Neural cell (in vitro differentiated cells): ENCODE results near the gene HJURP. TPM values are rescaled to one million over a fixed set of nuclear protein-coding genes. Genes with fewer than 3 reads are reported as not detected.

Source experiments
- H2AFZ ChIP-seq: fragments of 200-600, 300-800 bp; sonication (generic), shearing (Covaris generic); 2 replicates; pipeline ENCODE4 v1.6.0; 2014; ENCODE audit warnings: low read depth, mild to moderate bottlenecking, antibody characterized with exemption, low read length, moderate library complexity
- H3F3A ChIP-seq: fragments of 200-600 bp; shearing (Covaris generic); 2 replicates; pipeline ENCODE4 v1.6.1; 2016; ENCODE audit warnings: mild to moderate bottlenecking, moderate library complexity, mixed read lengths, antibody characterized with exemption, low read length; ENCODE audit not compliant: insufficient read depth, poor library complexity, severe bottlenecking
- H3K27ac ChIP-seq: fragments of 200-600, 300-800 bp; sonication (generic), shearing (Covaris generic); 2 replicates; pipeline ENCODE4 v1.5.1; 2014; ENCODE audit warnings: mild to moderate bottlenecking, low read length, moderate library complexity
- H3K27me3 ChIP-seq: fragments of 300-800, 200-600 bp; sonication (generic), shearing (Covaris generic); 2 replicates; pipeline ENCODE4 v1.6.0; 2014; ENCODE audit warnings: mild to moderate bottlenecking, low read depth, low read length, moderate library complexity; ENCODE audit not compliant: insufficient read depth
- H3K36me3 ChIP-seq: fragments of 300-800, 200-600 bp; sonication (generic), shearing (Covaris generic); 2 replicates; pipeline ENCODE4 v1.5.1; 2014; ENCODE audit warnings: mild to moderate bottlenecking, antibody characterized with exemption, low read length, moderate library complexity; ENCODE audit not compliant: insufficient read depth
- H3K4me2 ChIP-seq: fragments of 300-800, 200-600 bp; sonication (generic), shearing (Covaris generic); 2 replicates; pipeline ENCODE4 v1.6.0; 2014; ENCODE audit warnings: mild to moderate bottlenecking, low read length
- H3K4me3 ChIP-seq: fragments of 300-800, 200-600 bp; sonication (generic), shearing (Covaris generic); 2 replicates; pipeline ENCODE4 v1.5.1; 2014; ENCODE audit warnings: mild to moderate bottlenecking, low read length, moderate library complexity
- H3K79me2 ChIP-seq: fragments of 200-600 bp; shearing (Covaris generic); replicated peaks from 2 replicates; pipeline ENCODE4 v1.6.0; 2014; ENCODE audit warnings: mild to moderate bottlenecking, low read length, moderate library complexity; ENCODE audit not compliant: insufficient read depth
- H3K9ac ChIP-seq: fragments of 300-800, 200-600 bp; sonication (generic), shearing (Covaris generic); 2 replicates; pipeline ENCODE4 v1.6.1; 2016; ENCODE audit warnings: mild to moderate bottlenecking, low read length, mixed read lengths
- H3K9me2 ChIP-seq: fragments of 200-600 bp; shearing (Covaris generic); 2 replicates; pipeline ENCODE4 v1.6.1; 2016; ENCODE audit warnings: mild to moderate bottlenecking, low read length, mixed read lengths; ENCODE audit not compliant: insufficient read depth
- H3K9me3 ChIP-seq: fragments of 200-600, 300-800 bp; sonication (generic), shearing (Covaris generic); 2 replicates; pipeline ENCODE4 v1.6.1; 2016; ENCODE audit warnings: mild to moderate bottlenecking, mixed run types, low read length, moderate library complexity, mixed read lengths
- H4K20me1 ChIP-seq: fragments of 200-600 bp; shearing (Covaris generic); 2 replicates; pipeline ENCODE4 v1.6.1; 2016; ENCODE audit warnings: mild to moderate bottlenecking, mixed run types; ENCODE audit not compliant: insufficient read depth
- CTCF ChIP-seq: fragments of 450-650 bp; IDR thresholded peaks from 2 replicates; pipeline ENCODE4 v1.5.1; 2014; ENCODE audit warnings: antibody characterized with exemption, mild to moderate bottlenecking, moderate library complexity; ENCODE audit not compliant: poor library complexity, severe bottlenecking
- EP300 ChIP-seq: fragments of 450-650 bp; conservative IDR thresholded peaks from 2 replicates; pipeline ENCODE4 v1.6.1; 2014; ENCODE audit warnings: antibody characterized with exemption, mild to moderate bottlenecking, moderate library complexity; ENCODE audit not compliant: poor library complexity, severe bottlenecking
- EZH2 ChIP-seq: fragments of 200-600, 300-800 bp; shearing (Covaris generic), sonication (generic); IDR thresholded peaks from 2 replicates; pipeline ENCODE4 v1.6.1; 2014; ENCODE audit warnings: antibody characterized with exemption, low read length, borderline replicate concordance, mild to moderate bottlenecking; ENCODE audit not compliant: insufficient read depth, poor library complexity, severe bottlenecking
- MXI1 ChIP-seq: fragments of 450-650 bp; conservative IDR thresholded peaks from 2 replicates; pipeline ENCODE4 v1.6.1; 2014; ENCODE audit warnings: antibody characterized with exemption, mild to moderate bottlenecking; ENCODE audit not compliant: poor library complexity, severe bottlenecking
- POLR2AphosphoS5 ChIP-seq: IDR thresholded peaks from 2 replicates; pipeline ENCODE4 v1.6.1; 2012
- RAD21 ChIP-seq: fragments of 450-650 bp; conservative IDR thresholded peaks from 2 replicates; pipeline ENCODE4 v1.6.1; 2014; ENCODE audit warnings: antibody characterized with exemption, mild to moderate bottlenecking, moderate library complexity
- REST ChIP-seq: IDR thresholded peaks from 2 replicates; pipeline ENCODE4 v1.6.1; 2012; ENCODE audit warnings: borderline replicate concordance
- SMC3 ChIP-seq: fragments of 450-650 bp; conservative IDR thresholded peaks from 2 replicates; pipeline ENCODE4 v1.6.1; 2014; ENCODE audit warnings: antibody characterized with exemption, mild to moderate bottlenecking, moderate library complexity; ENCODE audit not compliant: poor library complexity
- TAF1 ChIP-seq: IDR thresholded peaks from 2 replicates; pipeline ENCODE4 v1.6.1; 2012; ENCODE audit warnings: low read depth
- polyA plus RNA-seq: library from polyadenylated mRNA; depleted of rRNA; stranded (reverse); fragments of >200 nt; gene quantifications from 2 replicates; pipeline ENCODE4 v1.2.3, GENCODE V29; 2014

HJURP gene
- polyA plus RNA-seq, 1 donor from 2014 or later, result 1.3 TPM

- H2AFZ ChIP-seq, result no peak overlapping the region
- H3K9me2 ChIP-seq, result no peaks in the 10 kb centered on the region
- H3F3A ChIP-seq, result no peaks in the 10 kb centered on the region
- H3K27me3 ChIP-seq, result no peaks in the 10 kb centered on the region
- H3K9me3 ChIP-seq, result no peaks in the 10 kb centered on the region
- H3K27ac ChIP-seq, result no peak overlapping the region
- H3K9ac ChIP-seq, result no peak overlapping the region
- TF ChIP-seq EZH2 (no peak), TAF1 (no peak), CTCF (no peak), REST (no peak), RAD21 (no peak), MXI1 (no peak), POLR2AphosphoS5 (no peak), EP300 (no peak), SMC3 (no peak)
- H3K4me2 ChIP-seq, result no peak overlapping the region
- no peaks in the 10 kb centered on the region for H3K36me3 ChIP-seq
- no peak overlapping the region for H3K4me3 ChIP-seq
- no peaks in the 10 kb centered on the region for H3K79me2 ChIP-seq
- no peaks in the 10 kb centered on the region for H4K20me1 ChIP-seq
These were observed 31.3 kb downstream of the HJURP start for GRCh38 chr2:233822781-233823730.

GRCh38 chr2:233822101-233822771 is 32.1 kb downstream of the HJURP start:
- Histone ChIP-seq H3K9me2 (no peaks in the 10 kb centered on the region), H3F3A (no peaks in the 10 kb centered on the region), H3K9ac (no peak overlapping the region), H3K79me2 (no peaks in the 10 kb centered on the region), H3K27ac (no peak overlapping the region), H3K4me3 (no peak overlapping the region), H4K20me1 (no peaks in the 10 kb centered on the region), H3K9me3 (no peaks in the 10 kb centered on the region), H3K36me3 (no peaks in the 10 kb centered on the region), H2AFZ (no peak overlapping the region), H3K27me3 (no peaks in the 10 kb centered on the region), H3K4me2 (no peak overlapping the region)
- TF ChIP-seq MXI1 (no peak), TAF1 (no peak), CTCF (no peak), EZH2 (no peak), REST (no peak), SMC3 (no peak), EP300 (no peak), RAD21 (no peak), POLR2AphosphoS5 (no peak)
